H1 (cell line): ENCODE results near the gene FHIT.

Source experiments
- EGR1 ChIP-seq: IDR thresholded peaks from 2 replicates; pipeline ENCODE4 v1.6.1; 2011; ENCODE audit warnings: low read depth, low read length, borderline replicate concordance
- HDAC6 ChIP-seq: IDR thresholded peaks from one replicate; pipeline ENCODE4 v1.7.1; 2012; ENCODE audit warnings: low read depth, mild to moderate bottlenecking, inconsistent platforms, low read length, moderate library complexity
- JUND ChIP-seq: IDR thresholded peaks from 2 replicates; pipeline ENCODE4 v1.6.1; 2011; ENCODE audit warnings: mild to moderate bottlenecking, improper control_type of control experiment, low read length
- NRF1 ChIP-seq: IDR thresholded peaks from 2 replicates; pipeline ENCODE4 v1.6.1; 2011; ENCODE audit warnings: mild to moderate bottlenecking, low read depth, low read length, improper control_type of control experiment
- PHF8 ChIP-seq: fragments of 200-600 bp; sonication (generic); conservative IDR thresholded peaks from 2 replicates; pipeline ENCODE4 v1.7.1; 2012; ENCODE audit warnings: low read depth, mild to moderate bottlenecking, inconsistent platforms, low read length, moderate library complexity
- POLR2A ChIP-seq, 2 experiments: IDR thresholded peaks; 1 replicate in 1 of 2; 2 replicates in 1 of 2; pipeline ENCODE4 v1.6.1; 2011; ENCODE audit warnings: low read depth in 2 of 2, low read length in 2 of 2, mild to moderate bottlenecking in 2 of 2; ENCODE audit errors: control extremely low read depth in 1 of 2
- POLR2AphosphoS5 ChIP-seq: IDR thresholded peaks from 2 replicates; pipeline ENCODE4 v1.6.1; 2011; ENCODE audit warnings: low read depth, low read length
- TF ChIP-seq, protein P1 (sequence below), 3 experiments: IDR thresholded peaks; 1 replicate in 2 of 3; 2 replicates in 1 of 3; pipeline versions ENCODE4 v1.5.1 to v1.6.1; 2011; ENCODE audit warnings: low read length in 3 of 3, mild to moderate bottlenecking in 3 of 3, inconsistent platforms in 2 of 3, low read depth in 1 of 3, moderate library complexity in 1 of 3; ENCODE audit not compliant: insufficient read depth in 1 of 3; ENCODE audit errors: control extremely low read depth in 1 of 3

DNA sequence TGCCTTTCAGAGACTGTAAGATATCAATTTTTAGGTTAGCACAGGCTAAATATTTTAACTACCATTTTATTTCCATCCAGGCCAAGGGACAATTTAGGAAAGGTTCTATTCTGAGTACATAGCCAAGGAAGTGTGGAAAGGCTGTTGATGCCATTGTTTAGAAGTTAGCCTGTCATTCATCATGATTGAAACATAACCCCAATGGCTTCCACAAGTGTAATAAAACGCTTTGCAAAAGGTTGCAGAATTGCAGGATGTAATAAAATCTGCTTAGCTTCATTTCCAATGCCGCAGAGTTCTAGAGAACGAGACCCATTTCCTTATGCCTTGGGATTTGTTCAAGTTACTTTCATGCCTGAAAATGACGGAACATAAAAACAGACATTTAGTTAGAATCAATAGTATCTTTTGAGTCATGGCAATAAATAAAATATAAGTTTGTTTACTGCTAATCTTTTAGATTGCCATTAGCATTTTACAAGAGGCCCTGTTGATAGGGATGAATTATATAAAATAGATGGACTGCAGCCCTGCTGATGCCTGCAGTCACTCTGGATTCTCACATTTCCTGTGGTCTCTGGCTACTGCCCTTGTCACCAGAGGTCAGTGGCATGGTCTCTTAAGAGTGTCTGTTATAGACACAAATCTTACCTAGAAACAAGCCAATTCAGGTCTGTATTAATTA is 1523.2 kb downstream of the FHIT start:
- TF ChIP-seq, protein P1, sequence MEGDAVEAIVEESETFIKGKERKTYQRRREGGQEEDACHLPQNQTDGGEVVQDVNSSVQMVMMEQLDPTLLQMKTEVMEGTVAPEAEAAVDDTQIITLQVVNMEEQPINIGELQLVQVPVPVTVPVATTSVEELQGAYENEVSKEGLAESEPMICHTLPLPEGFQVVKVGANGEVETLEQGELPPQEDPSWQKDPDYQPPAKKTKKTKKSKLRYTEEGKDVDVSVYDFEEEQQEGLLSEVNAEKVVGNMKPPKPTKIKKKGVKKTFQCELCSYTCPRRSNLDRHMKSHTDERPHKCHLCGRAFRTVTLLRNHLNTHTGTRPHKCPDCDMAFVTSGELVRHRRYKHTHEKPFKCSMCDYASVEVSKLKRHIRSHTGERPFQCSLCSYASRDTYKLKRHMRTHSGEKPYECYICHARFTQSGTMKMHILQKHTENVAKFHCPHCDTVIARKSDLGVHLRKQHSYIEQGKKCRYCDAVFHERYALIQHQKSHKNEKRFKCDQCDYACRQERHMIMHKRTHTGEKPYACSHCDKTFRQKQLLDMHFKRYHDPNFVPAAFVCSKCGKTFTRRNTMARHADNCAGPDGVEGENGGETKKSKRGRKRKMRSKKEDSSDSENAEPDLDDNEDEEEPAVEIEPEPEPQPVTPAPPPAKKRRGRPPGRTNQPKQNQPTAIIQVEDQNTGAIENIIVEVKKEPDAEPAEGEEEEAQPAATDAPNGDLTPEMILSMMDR (IDR thresholded peaks at IDR 0.05; ENCODE audit: control extremely low read depth in 1 of 3, insufficient read depth in 1 of 3, low read depth in 1 of 3, low read length in 3 of 3), result no peak
- TF ChIP-seq NRF1, result no peak
- TF ChIP-seq HDAC6, result no peak
- TF ChIP-seq EGR1, result no peak
- no peak for TF ChIP-seq PHF8
- TF ChIP-seq POLR2AphosphoS5, result no peak
- no peak for TF ChIP-seq POLR2A (IDR thresholded peaks at IDR 0.05; ENCODE audit: control extremely low read depth in 1 of 2, low read depth in 2 of 2, low read length in 2 of 2)
- TF ChIP-seq JUND, result no peak
